ENCODE results near the gene GJB2. TPM values are rescaled to one million over a fixed set of nuclear protein-coding genes. Genes with fewer than 3 reads are reported as not detected.

GJB2 gene
- polyA plus RNA-seq (2012; ENCODE audit: insufficient read depth, insufficient read length), result not detected

DNA sequence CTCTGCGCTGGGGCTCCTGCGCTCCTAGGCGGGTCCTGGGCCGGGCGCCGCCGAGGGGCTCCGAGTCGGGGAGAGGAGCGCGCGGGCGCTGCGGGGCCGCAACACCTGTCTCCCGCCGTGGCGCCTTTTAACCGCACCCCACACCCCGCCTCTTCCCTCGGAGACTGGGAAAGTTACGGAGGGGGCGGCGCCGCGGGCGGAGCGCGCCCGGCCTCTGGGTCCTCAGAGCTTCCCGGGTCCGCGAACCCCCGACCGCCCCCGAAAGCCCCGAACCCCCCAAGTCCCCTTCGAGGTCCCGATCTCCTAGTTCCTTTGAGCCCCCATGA lies at the start of gene GJB2:
GJB2 (minus strand) TSS at position 103 of the 326 bp plus-strand sequence. CDS start 3,357 bp downstream, outside the sequence.
- H3K4me3 ChIP-seq (ENCODE audit: low read length), result peak within 1 kb of the TSS; percentile 46
- DNase-seq (ENCODE audit: low read depth, low spot score), result no peak

DNA sequence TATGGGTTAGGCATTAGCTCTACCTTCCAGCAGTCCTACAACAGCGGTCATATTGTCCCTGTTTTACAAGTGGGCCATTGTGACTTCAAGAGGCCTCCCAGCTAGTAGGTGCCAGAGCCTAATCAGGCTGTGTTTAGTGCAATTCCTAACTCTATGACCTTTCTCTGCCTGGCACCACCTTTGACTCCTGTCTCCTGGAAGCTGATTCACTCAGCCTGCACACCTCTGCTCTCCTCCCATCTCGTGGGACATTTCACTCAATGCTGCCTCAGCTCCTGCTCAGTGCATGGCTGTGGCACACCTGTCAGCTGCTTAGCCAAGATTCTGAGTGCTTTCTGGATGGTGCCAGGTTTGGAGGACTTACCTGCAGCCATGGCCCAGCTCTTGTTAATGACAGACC lies 48.9 kb upstream of the GJB2 start:
- H3K4me3 ChIP-seq (ENCODE audit: low read length), result no peak overlapping the region
- DNase-seq (ENCODE audit: low read depth, low spot score), result no peak

DNA sequence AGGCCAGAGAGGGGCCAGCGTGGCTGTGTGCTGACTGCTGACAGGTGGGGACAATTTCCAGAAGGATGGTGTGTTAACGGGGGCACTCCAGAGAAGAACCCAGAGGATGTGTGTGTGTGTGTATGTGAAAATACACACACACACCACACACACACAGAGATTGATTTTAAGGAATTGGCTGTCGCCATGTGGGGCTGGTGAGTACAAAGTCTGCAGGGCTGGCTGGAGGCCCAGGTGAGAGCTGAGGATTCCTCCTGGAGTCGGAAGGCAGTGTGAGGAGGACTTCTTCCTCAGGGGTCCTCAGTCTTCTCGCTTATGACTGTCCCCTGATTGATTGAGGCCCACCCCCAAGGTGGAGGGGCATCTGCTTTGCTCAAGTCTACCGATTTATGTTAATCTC lies 47.0 kb upstream of the GJB2 start:
- DNase-seq (ENCODE audit: low read depth, low spot score), result no peak
- no peak overlapping the region for H3K4me3 ChIP-seq (ENCODE audit: low read length)

DNA sequence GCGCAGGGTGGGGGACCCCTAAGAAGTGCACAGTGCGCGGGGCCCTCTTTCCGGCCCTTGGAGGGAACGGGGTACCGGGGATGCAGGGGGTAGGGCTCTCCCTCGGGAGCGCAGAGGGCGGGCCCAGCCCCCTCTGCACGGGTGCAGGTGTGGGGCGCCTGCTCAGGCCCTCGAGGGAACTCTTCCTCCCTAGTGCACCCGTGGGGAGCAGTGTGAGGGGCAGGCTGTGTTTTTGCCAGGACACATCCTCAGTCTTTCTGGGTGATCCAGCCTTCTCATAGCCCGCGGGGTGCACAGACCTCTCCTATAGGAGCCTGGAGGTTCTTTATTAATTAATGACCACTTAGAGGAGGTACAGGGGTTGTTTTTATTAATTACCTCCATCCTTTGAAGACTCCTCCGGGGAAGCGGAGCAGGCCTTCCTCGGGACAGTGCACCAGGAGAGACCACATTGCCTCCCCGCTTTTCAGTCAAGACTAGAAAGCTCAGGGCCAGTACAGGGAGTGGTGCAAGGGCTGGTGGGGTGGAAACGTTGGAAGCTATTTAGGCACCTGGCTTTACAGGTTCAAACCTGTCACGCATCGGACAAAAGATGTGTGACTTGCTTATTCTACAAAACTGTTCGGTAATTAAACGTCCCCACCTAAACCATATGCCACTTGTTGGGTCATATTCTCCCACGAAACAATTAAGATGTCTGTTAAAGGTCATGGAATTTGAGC lies 40.0 kb upstream of the GJB2 start:
- H3K4me3 ChIP-seq (ENCODE audit: low read length), result no peak overlapping the region
- no peak for DNase-seq (ENCODE audit: low read depth, low spot score)

DNA sequence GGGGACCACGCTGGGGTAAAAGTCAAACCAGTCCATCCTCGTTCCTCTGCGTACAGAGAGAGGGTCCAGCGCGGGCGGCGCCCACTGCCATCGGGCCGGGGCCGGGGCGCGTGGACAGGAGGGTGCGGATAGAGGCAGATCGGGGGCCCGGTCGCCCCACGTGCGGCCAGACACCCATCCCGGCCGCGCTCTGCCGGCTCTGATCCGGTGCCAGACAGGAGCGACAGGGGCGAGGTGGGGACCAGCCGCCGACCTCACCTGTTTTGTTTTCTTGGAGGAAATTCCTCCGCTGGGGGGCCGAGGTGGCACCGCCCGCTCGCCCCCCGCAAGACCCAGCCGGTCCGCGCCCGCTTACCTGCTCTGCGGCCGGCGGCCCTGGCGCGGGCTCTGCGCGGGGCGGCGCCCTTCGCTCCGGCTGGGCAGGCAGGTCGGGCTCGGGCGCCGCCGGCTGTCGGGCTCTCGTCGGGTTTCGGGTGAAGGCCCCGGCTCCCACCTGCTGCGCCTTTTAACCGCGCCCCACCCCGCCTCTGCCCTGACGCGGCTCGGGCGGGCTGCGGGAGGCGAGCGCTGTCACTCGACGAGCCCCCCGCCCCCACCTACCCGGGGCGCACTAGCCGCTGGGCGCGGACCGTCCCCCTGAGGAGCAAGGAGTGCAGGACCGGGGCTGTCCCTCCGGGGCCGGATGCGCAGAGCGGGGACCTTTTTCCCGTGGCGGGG lies 39.3 kb upstream of the GJB2 start, which contains the start of gene GJB6:
GJB6 (minus strand) TSS at position 481 of the 717 bp plus-strand sequence. CDS start 8,839 bp downstream, outside the sequence.
- H3K4me3 ChIP-seq (ENCODE audit: low read length), result no peak within 1 kb of the TSS
- no peak for DNase-seq (ENCODE audit: low read depth, low spot score)

DNA sequence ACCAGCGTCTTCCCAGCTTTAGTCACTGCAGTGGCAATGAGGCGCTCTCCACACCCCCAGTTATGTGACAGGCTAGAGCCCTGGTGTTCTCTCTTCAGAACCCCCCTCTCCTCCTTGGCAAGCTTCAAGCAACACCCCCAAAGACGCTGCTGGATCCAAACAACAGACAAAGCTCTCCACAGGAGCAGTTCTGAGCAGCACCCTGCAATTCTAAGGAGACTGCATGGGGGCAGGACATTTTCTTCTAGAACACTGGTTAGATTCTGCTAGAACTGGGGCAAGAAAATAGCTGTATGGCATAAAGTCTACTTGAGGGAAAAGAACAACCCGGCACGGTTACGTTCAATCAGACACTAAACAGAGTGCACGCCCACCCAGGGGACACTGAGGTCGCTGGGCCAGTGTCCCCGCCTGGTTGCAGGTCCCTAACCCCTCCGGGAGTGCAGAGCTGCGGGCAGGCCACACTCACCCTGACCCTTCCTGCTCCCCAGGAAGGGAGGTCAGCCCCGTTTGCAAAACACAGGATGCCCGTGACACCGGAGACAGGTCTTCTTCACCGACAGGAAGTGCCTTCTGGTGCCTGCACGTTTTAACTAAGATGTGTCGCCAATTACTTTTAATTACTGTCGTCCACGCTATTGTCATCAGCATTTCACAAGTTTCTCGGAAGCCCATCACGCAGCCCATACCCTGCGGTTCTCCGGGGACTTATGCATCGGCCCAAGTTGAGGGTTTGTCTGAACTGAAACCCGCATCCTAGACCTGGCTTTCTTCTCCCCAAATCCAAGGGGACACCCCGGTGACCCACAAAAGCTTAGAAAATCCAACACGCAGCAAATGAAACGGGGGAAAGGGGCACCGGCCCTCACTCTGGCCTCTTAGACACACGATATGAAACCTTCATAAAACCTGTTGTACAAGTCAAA lies 38.4 kb upstream of the GJB2 start:
- DNase-seq (ENCODE audit: low read depth, low spot score), result no peak
- no peak overlapping the region for H3K4me3 ChIP-seq (ENCODE audit: low read length)

DNA sequence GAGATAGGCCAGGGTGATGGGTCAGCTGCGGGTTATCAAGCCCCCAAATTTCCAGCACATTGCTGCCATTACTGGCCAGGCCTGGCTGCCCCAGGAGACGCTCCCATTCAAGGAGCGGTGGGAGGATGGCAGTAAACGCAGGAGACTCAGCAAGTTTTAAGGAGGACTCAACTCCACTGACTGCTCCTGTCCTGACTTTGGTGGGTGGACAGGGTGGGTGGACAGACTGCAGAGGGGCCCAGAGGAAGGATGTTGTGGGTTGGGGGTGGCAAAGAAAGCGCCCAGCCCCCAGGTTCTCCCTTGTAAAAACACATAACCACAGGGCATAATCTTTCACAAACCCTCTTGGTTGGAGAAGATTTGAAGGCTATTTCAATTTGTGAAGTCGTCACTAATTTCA lies 35.0 kb upstream of the GJB2 start:
- DNase-seq (ENCODE audit: low read depth, low spot score), result no peak

DNA sequence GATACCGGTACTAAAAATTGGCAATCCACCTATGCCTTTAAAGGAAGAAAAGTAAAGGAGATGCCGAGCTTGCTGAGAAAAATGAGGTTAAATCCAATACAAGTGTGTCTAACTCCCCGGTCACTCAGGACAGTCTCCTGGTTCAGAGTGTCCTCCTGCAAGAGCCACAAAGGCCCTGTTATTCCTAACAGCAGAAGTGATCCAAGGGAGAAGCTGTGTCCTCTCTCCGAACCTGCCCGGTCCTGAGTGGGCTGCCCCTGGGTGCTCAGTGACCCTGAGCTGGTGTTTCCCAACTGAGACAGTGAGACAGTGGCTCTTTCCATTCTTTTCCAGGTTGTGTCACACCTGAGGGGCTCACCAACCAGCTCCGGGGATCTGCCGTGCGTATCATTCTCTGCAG lies 34.5 kb upstream of the GJB2 start:
- no peak for DNase-seq (ENCODE audit: low read depth, low spot score)
- no peak overlapping the region for H3K4me3 ChIP-seq (ENCODE audit: low read length)

More for the DNA sequence above, 35.0 kb upstream of the GJB2 start:
- H3K4me3 ChIP-seq (ENCODE audit: low read length), result no peak overlapping the region

DNA sequence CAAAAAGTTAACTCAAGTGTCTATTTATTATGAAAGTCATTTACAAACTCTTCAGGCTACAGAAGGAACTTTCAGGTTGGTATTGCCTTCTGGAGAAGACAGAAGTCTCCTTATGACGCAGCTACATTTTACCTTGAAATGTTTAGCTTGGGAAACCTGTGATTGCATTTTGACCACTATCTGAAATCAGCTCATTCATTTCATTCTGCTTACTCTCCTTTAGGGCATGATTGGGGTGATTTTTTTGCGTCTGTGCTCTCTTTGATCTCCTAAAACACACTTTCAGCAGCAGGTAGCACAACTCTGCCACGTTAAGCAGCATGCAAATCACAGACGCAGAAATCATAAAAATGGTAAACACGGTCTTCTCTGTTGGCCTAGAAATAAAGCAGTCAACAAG lies 29.8 kb upstream of the GJB2 start:
- DNase-seq (ENCODE audit: low read depth, low spot score), result no peak
- no peak overlapping the region for H3K4me3 ChIP-seq (ENCODE audit: low read length)

DNA sequence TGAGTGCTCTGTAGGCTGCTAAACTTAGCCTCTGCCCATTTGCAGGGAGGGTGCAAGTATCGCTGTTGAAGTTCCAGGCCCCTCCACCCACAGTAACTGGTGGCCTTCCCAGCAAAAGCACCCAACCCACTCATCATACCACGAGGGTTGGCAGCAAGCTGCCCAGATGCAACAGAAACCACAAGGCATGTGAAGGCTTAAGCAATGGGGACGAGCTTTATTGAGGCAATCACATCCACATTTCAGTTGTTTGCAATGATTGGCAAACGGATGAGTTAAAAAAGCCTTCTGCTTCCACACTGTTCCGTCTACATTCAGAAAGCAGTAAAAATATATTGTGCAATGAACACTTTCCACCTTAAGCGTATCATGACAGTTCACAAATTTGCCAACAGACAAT lies 29.0 kb upstream of the GJB2 start:
- no peak for DNase-seq (ENCODE audit: low read depth, low spot score)
- no peak overlapping the region for H3K4me3 ChIP-seq (ENCODE audit: low read length)

DNA sequence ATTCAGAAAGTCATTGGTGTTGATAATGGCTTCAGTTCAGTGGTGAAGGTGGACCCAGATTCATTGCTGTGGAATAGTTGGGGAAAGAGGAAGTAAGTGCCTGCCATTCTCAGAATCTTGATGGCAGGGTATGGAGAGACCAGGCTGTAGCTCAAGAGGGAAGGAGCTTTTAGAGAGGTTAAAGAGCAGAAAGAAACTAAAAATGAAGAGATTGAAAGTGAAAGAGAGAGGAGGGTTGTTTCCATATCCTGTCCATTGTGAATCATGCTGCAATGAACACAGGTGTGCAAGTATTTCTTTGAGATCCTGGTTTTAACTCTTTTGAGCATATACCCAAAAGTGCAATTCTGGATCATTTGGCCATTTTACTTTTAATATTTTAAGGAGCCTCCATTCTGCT lies 26.8 kb upstream of the GJB2 start:
- DNase-seq (ENCODE audit: low read depth, low spot score), result no peak
- no peak overlapping the region for H3K4me3 ChIP-seq (ENCODE audit: low read length)

DNA sequence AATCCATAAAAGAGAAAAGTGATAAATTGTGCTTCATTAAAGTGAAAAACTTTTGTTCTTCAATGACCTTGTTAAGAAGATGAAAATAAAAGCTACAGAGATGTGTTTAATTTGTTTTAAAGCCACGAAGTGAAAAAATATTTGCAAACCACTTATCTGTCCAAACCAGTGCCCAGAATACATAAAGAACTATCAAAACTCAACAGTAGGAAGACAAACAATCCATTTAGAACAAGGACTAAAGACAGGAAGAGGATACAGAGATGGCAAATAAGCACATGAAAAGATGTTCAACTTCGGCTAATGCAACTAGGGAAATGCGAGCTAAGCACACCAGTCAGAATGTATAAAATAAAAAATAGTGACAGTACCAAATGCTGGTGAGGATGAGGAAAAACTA lies 24.4 kb upstream of the GJB2 start:
- DNase-seq (ENCODE audit: low read depth, low spot score), result no peak
- no peak overlapping the region for H3K4me3 ChIP-seq (ENCODE audit: low read length)

DNA sequence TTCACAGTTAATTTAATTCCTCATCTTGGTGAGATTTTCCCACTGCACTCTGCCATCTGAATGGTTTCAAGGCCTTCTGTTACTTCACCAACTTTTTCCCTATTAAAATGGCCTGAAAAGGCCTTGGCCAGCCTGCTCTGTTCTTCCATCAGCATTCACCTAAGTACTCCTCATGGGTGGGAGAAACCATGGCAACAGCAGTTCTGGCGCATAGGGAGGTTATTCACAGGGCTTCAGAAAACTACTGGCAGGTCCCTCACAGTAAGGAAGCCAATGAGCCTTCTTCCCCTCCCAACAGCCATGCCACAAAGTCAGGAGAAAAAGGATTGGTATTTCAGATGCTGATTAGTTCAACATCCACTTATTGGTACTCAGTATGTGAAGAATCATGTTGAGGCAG lies 17.2 kb upstream of the GJB2 start:
- no peak for DNase-seq (ENCODE audit: low read depth, low spot score)
- H3K4me3 ChIP-seq (ENCODE audit: low read length), result no peak overlapping the region

DNA sequence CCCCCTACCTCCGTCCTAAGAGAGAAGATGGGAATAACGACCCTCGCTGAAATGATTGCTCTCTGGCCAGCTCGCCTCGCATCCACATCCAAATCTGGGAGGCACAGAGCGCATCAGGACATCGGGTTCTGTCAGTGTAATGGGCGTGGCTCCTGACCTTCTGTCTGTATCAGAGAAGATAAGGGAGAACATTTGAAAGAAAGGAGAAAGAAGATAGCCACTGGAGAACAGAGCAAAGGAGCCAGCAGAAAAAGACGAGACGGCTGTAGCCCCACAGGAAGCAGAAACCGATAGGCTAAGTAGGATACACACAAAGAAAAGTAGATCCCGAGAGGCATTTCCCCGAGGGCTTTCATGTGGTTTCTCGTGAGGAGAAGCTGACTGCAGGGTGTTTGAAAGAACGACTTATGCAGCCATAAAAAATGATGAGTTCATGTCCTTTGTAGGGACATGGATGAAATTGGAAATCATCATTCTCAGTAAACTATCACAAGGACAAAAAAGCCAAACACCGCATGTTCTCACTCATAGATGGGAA lies 14.0 kb upstream of the GJB2 start:
- DNase-seq (ENCODE audit: low read depth, low spot score), result no peak
- no peak overlapping the region for H3K4me3 ChIP-seq (ENCODE audit: low read length)

DNA sequence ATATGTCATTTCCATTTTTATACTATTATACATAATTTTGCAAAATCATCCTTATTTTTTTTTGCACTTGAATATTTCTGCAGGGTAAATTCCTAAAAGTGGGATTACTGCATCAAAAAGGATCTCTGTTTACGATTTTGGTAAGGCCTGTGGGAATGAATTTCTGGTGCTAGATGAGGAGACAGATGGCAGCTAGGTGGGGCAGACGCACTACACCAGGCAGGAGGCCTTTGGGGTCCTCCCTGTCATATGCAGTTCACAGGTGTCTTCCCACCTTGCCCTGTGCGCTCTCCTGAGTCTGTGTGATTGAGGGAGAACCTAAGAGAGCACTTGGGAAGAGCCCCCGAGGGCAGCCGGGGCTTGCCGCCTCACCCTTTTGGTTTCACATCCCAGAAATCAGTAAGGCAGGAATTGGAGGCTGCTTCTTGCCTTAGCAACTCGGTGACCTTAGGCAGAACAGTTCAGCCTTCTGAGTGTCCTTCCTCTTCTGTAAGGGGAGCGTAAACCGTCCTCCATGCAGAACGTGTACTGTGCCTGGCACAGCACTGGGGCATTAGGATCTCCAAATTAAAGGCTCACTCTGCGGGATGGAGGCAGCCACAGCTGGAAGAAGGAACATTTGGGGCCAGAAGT lies 13.4 kb upstream of the GJB2 start:
- DNase-seq (ENCODE audit: low read depth, low spot score), result no peak
- no peak overlapping the region for H3K4me3 ChIP-seq (ENCODE audit: low read length)

DNA sequence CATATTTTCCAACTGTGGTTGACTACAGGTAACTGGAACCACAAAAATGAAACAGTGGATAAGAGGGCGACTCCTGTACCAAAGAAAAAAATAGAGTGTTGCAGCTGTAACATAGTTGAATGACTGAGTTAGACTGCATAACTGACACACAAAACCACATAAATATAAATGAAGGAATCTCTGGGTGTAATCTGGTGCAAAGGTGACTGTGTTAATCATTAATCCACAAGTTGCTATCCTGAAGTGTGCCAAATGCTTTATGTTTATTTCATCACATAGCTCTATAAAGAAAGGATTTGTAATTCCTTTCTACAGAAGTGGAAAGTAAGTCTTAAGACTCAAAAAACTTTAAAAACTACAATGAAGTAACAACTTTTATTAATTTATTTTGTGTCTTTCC lies 6.0 kb upstream of the GJB2 start:
- no peak for DNase-seq (ENCODE audit: low read depth, low spot score)
- H3K4me3 ChIP-seq (ENCODE audit: low read length), result no peak overlapping the region

DNA sequence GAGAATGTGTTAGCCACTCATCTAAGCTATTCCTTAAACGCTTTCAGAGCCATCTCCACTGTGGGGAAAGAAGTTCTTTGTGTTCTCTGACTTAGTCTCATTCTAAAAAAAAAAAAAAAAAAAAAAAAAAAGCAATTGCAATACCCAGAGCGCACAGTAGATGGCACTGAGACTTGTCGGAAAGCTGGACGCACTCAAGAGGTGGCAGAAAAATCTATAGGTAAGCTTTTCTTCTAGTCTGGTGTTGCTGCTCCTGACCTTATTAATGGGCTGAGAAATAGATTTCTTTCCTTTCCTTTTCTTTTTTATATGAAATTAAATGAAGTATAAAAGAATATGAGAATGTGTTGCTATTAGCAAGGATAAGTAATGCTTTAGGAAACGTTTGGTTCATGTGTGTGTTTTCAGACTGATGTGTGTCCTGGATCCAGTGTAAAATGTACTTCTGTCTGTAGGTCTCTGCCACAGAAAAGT lies 4.7 kb upstream of the GJB2 start:
- DNase-seq (ENCODE audit: low read depth, low spot score), result peak; percentile 49

DNA sequence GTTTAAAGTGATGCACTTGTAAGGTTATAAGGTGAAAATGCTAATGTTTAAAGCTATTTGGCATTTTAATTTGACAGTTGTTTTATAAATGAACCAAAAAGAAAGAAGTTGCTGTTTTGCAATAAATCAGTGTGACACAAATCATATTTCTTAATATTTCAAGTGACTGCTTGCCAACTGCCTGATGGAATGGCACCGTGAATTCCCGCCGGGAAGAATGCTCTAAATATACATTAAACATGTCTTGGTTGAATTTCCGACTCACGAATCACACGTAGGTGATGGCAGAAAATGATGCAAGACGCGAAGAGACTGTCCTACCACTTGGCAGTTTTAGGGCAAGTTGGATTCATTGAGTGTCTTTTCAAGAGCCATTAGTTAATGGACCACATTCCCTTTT lies 3.1 kb upstream of the GJB2 start:
- no peak for DNase-seq (ENCODE audit: low read depth, low spot score)
- no peak overlapping the region for H3K4me3 ChIP-seq (ENCODE audit: low read length)

More for the DNA sequence above, 4.7 kb upstream of the GJB2 start:
- H3K4me3 ChIP-seq (ENCODE audit: low read length), result no peak overlapping the region
